ENCODE results near the gene SIPA1L3.
A peak's percentile ranks its signal among the peaks of the same experiment; 100 is the strongest.
"Not testable (repeated sequence)": the region's sequence is repeated elsewhere in the genome, so short reads cannot be mapped to it uniquely, and the experiment has no call there.

SIPA1L3 gene

GRCh38 chr19:38020311-38020710 lies 113.3 kb downstream of the SIPA1L3 start:
- no peak for DNase-seq (ENCODE audit: low read depth)

GRCh38 chr19:38021352-38021751 lies 114.3 kb downstream of the SIPA1L3 start:
- no peak for DNase-seq (ENCODE audit: low read depth)

GRCh38 chr19:38022791-38023670 lies 116.0 kb downstream of the SIPA1L3 start:
- no peak for DNase-seq (ENCODE audit: low read depth)

- no peak for DNase-seq (ENCODE audit: low read depth)
These were observed 116.9 kb downstream of the SIPA1L3 start for GRCh38 chr19:38023671-38024541.

- no peak for DNase-seq (ENCODE audit: low read depth)
These were observed 118.2 kb downstream of the SIPA1L3 start for GRCh38 chr19:38024992-38025908.

GRCh38 chr19:38025909-38026307 lies 118.9 kb downstream of the SIPA1L3 start:
- DNase-seq (ENCODE audit: low read depth), result no peak

- DNase-seq (ENCODE audit: low read depth), result no peak
These were observed 122.0 kb downstream of the SIPA1L3 start for GRCh38 chr19:38028913-38029510.

GRCh38 chr19:38030001-38030400 lies 123.0 kb downstream of the SIPA1L3 start:
- DNase-seq (ENCODE audit: low read depth), result not testable (repeated sequence)

- DNase-seq (ENCODE audit: low read depth), result no peak
These were observed 123.8 kb downstream of the SIPA1L3 start for GRCh38 chr19:38030686-38031422.

- no peak for DNase-seq (ENCODE audit: low read depth)
These were observed 124.4 kb downstream of the SIPA1L3 start for GRCh38 chr19:38031423-38031770.

GRCh38 chr19:38032151-38032550 lies 125.1 kb downstream of the SIPA1L3 start:
- DNase-seq (ENCODE audit: low read depth), result no peak

GRCh38 chr19:38032951-38033350 lies 125.9 kb downstream of the SIPA1L3 start:
- no peak for DNase-seq (ENCODE audit: low read depth)

GRCh38 chr19:38033658-38034491 lies 126.9 kb downstream of the SIPA1L3 start:
- DNase-seq (ENCODE audit: low read depth), result no peak

GRCh38 chr19:38034492-38034860 lies 127.5 kb downstream of the SIPA1L3 start:
- DNase-seq (ENCODE audit: low read depth), result no peak

- DNase-seq (ENCODE audit: low read depth), result peak; percentile 24
These were observed 128.8 kb downstream of the SIPA1L3 start for GRCh38 chr19:38035515-38036495.

GRCh38 chr19:38036707-38037611 lies 130.0 kb downstream of the SIPA1L3 start:
- no peak for DNase-seq (ENCODE audit: low read depth)

- peak; percentile 46 for DNase-seq (ENCODE audit: low read depth)
These were observed 133.0 kb downstream of the SIPA1L3 start for GRCh38 chr19:38039966-38040365.

- DNase-seq (ENCODE audit: low read depth), result no peak
These were observed 135.1 kb downstream of the SIPA1L3 start for GRCh38 chr19:38042132-38042531.

Data from fibroblast of gingiva (primary cell).